ENCODE data around the gene FNTB. TPM values are rescaled to one million over a fixed set of nuclear protein-coding genes. Genes with fewer than 3 reads are reported as not detected.

Gene FNTB
- total RNA-seq, 1 donor from 2014 or later, result 21.6 TPM

DNA sequence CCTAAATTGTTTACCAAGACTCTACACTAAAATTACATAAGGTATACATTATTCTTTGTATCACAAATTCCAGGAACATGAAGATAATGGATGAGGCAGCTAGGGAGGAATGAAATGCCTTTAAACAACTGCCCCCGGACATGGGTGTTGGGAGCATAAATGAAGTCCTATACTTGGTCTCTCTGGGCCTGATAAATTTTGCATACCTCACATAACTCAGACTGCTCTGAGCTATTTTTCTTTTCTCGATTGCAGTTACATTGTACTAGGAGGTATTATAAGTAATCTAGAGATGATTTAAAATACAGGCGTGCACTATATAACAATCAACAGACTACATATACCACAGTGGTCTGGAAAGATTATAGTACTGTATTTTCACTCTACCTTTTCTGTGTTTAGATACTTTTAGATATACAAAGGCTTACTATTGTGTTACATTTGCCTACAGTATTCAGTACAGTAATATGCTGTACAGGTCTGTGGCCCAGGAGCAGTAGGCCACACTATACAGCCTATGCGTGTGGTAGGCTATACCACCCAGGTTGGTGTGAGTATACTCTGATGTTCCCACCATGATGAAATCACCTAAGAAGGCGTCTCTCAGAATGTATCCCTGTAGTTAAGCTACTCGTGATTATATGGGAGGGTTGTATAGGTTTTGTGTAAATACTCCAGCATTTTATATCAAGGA lies 14.3 kb downstream of the FNTB start:
- no peak for TF ChIP-seq CTCF (IDR thresholded peaks at IDR 0.05)
- Mint-ChIP-seq H3K27ac (ENCODE audit: unreplicated experiment) (peak overlapping the region; percentile 84), H3K4me1 (ENCODE audit: low read depth) (peaks cover 62% of the 10 kb centered on the region), H3K36me3 (ENCODE audit: low read depth) (no peaks in the 10 kb centered on the region), H3K27me3 (ENCODE audit: low read depth) (no peaks in the 10 kb centered on the region), H3K4me3 (ENCODE audit: unreplicated experiment) (no peak overlapping the region), H3K9me3 (ENCODE audit: low read depth) (no peaks in the 10 kb centered on the region)
- DNase-seq (ENCODE audit: low spot score), result no peak

- Mint-ChIP-seq H3K27ac (ENCODE audit: unreplicated experiment) (no peak overlapping the region), H3K36me3 (ENCODE audit: low read depth) (no peaks in the 10 kb centered on the region), H3K9me3 (ENCODE audit: low read depth) (no peaks in the 10 kb centered on the region), H3K4me1 (ENCODE audit: low read depth) (peaks cover 69% of the 10 kb centered on the region), H3K4me3 (ENCODE audit: unreplicated experiment) (no peak overlapping the region), H3K27me3 (ENCODE audit: low read depth) (no peaks in the 10 kb centered on the region)
- DNase-seq (ENCODE audit: low spot score), result no peak
- TF ChIP-seq CTCF (IDR thresholded peaks at IDR 0.05), result no peak
Measured at GRCh38 chr14:65001723-65002122, 15.0 kb downstream of the FNTB start.

DNA sequence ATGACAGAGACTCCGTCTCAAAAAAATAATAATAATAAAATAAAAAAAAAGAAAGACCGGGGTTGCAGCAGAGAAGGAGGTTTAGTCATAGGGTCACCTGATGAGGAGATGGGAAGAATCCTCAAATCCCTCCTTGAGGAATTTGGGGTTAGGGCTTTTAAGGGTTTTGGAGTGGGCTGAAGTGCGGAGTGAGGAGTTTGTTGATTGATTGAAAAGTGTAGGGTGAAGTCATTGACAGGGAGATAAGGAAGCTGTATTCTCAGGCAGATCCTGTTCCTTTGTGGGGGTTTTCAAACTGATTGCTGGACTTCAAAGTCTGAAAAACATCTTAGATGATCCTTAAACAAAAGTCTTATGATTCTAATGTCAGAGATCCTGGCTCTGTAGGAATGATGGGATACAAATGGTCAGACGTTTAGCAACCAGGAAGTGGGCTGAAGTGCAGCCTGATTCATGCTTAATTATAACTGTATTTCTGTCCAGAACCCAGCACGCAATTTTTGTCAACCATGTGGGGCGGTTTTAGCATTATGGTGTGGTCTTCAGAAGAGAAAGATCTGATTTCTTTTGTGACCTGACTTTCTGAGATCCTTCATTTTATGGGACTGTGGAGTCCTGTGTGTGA lies 16.0 kb downstream of the FNTB start:
- TF ChIP-seq CTCF (IDR thresholded peaks at IDR 0.05), result no peak
- peak overlapping the region; percentile 92 for H3K27ac Mint-ChIP-seq (ENCODE audit: unreplicated experiment)
- H3K4me3 Mint-ChIP-seq (ENCODE audit: unreplicated experiment), result no peak overlapping the region
- H3K27me3 Mint-ChIP-seq (ENCODE audit: low read depth), result no peaks in the 10 kb centered on the region
- H3K36me3 Mint-ChIP-seq (ENCODE audit: low read depth), result no peaks in the 10 kb centered on the region
- peaks cover 71% of the 10 kb centered on the region for H3K4me1 Mint-ChIP-seq (ENCODE audit: low read depth)
- no peaks in the 10 kb centered on the region for H3K9me3 Mint-ChIP-seq (ENCODE audit: low read depth)
- DNase-seq (ENCODE audit: low spot score), result no peak

GRCh38 chr14:65003394-65003793 lies 16.7 kb downstream of the FNTB start:
- no peak overlapping the region for H3K4me3 Mint-ChIP-seq (ENCODE audit: unreplicated experiment)
- no peak overlapping the region for H3K27ac Mint-ChIP-seq (ENCODE audit: unreplicated experiment)
- no peak for DNase-seq (ENCODE audit: low spot score)
- no peaks in the 10 kb centered on the region for H3K9me3 Mint-ChIP-seq (ENCODE audit: low read depth)
- peaks cover 67% of the 10 kb centered on the region for H3K4me1 Mint-ChIP-seq (ENCODE audit: low read depth)
- no peak for TF ChIP-seq CTCF (IDR thresholded peaks at IDR 0.05)
- H3K36me3 Mint-ChIP-seq (ENCODE audit: low read depth), result peaks cover 2% of the 10 kb centered on the region
- no peaks in the 10 kb centered on the region for H3K27me3 Mint-ChIP-seq (ENCODE audit: low read depth)

- Mint-ChIP-seq H3K4me3 (ENCODE audit: unreplicated experiment) (no peak overlapping the region), H3K27ac (ENCODE audit: unreplicated experiment) (peak overlapping the region; percentile 88)
Measured at GRCh38 chr14:65006261-65006721, 19.6 kb downstream of the FNTB start.

More at GRCh38 chr14:65006261-65006721, 19.6 kb downstream of the FNTB start:
- no peak for DNase-seq (ENCODE audit: low spot score)
- Mint-ChIP-seq H3K36me3 (ENCODE audit: low read depth) (peaks cover 17% of the 10 kb centered on the region), H3K27me3 (ENCODE audit: low read depth) (no peaks in the 10 kb centered on the region), H3K9me3 (ENCODE audit: low read depth) (no peaks in the 10 kb centered on the region), H3K4me1 (ENCODE audit: low read depth) (peaks cover 41% of the 10 kb centered on the region)
- no peak for TF ChIP-seq CTCF (IDR thresholded peaks at IDR 0.05)
